Measurements from ENCODE around the gene HERC6. TPM values are rescaled to one million over a fixed set of nuclear protein-coding genes. Genes with fewer than 3 reads are reported as not detected.

Gene HERC6
- total and polyA plus RNA-seq, 9 of the 15 experiments (the other 6 are each of a cell fraction or from before 2014, with no cell fraction given), result 0.01 to 0.68 (median 0.15) TPM

Small RNAs within 50 kb of the gene (small RNA-seq; reads per million reads assigned to genes)
- not detected for gene RF00019

Other genes starting within 250 kb of the HERC6 start
- not detected in 2 replicates for gene ABCG2, start 220.2 kb upstream of the HERC6 start, total RNA-seq (2014; rRNA removed)
- gene ABCG2, start 220.2 kb upstream of the HERC6 start, total RNA-seq (2014; rRNA removed; fragmentation: Illumina TruSeq; extraction: Trizol), result 0.11 and 0.16 TPM in 2 replicates
- 0.11 TPM in 1 of 2 replicates, not detected in the other for gene ABCG2, start 220.2 kb upstream of the HERC6 start, total RNA-seq (2015; rRNA removed; fragmentation: Illumina TruSeq; extraction: Trizol)
- gene ABCG2, start 220.2 kb upstream of the HERC6 start, total RNA-seq (2021), result 0.04 TPM in 1 of 2 replicates, not detected in the other
- 0.01 and 0.36 TPM in 2 replicates for gene ABCG2, start 220.2 kb upstream of the HERC6 start, polyA plus RNA-seq (2011; rRNA removed)
- gene ABCG2, start 220.2 kb upstream of the HERC6 start, polyA plus RNA-seq (2014; fragmentation: Illumina TruSeq; extraction: Trizol), result 0.01 TPM in 1 of 2 replicates, not detected in the other
- gene ABCG2, start 220.2 kb upstream of the HERC6 start, polyA plus RNA-seq (2014; fragmentation: Nextera tagmentation; extraction: Ambion mirVana), result under 1 TPM in 1 of 2 experiments, not detected in 1; 0.03 TPM
- gene ABCG2, start 220.2 kb upstream of the HERC6 start, polyA plus RNA-seq (2014; rRNA removed), result not detected in 2 replicates
- gene PPM1K, start 94.3 kb upstream of the HERC6 start, total RNA-seq (2014; rRNA removed), result 10.5 and 14.5 TPM in 2 replicates
- 18.0 and 19.1 TPM in 2 replicates for gene PPM1K, start 94.3 kb upstream of the HERC6 start, total RNA-seq (2014; rRNA removed; fragmentation: Illumina TruSeq; extraction: Trizol)
- gene PPM1K, start 94.3 kb upstream of the HERC6 start, total RNA-seq (2015; rRNA removed; fragmentation: Illumina TruSeq; extraction: Trizol), result 7.6 and 12.0 TPM in 2 replicates
- 14.0 and 14.1 TPM in 2 replicates for gene PPM1K, start 94.3 kb upstream of the HERC6 start, total RNA-seq (2021)
- 15.0 and 16.5 TPM in 2 replicates for gene PPM1K, start 94.3 kb upstream of the HERC6 start, polyA plus RNA-seq (2011; rRNA removed)
- 8.2 and 8.4 TPM in 2 replicates for gene PPM1K, start 94.3 kb upstream of the HERC6 start, polyA plus RNA-seq (2014; fragmentation: Illumina TruSeq; extraction: Trizol)
- 10 to 100 TPM in 1 of 2 experiments, 1 to 10 TPM in 1; 8.2 to 10.3 TPM for gene PPM1K, start 94.3 kb upstream of the HERC6 start, polyA plus RNA-seq (2014; fragmentation: Nextera tagmentation; extraction: Ambion mirVana)
- 8.9 and 13.0 TPM in 2 replicates for gene PPM1K, start 94.3 kb upstream of the HERC6 start, polyA plus RNA-seq (2014; rRNA removed)
- not detected in 2 replicates for gene HERC5, start 78.3 kb downstream of the HERC6 start, total RNA-seq (2014; rRNA removed)
- not detected in 2 replicates for gene HERC5, start 78.3 kb downstream of the HERC6 start, total RNA-seq (2014; rRNA removed; fragmentation: Illumina TruSeq; extraction: Trizol)
- not detected in 2 replicates for gene HERC5, start 78.3 kb downstream of the HERC6 start, total RNA-seq (2015; rRNA removed; fragmentation: Illumina TruSeq; extraction: Trizol)
- gene HERC5, start 78.3 kb downstream of the HERC6 start, total RNA-seq (2021), result 0.07 and 0.18 TPM in 2 replicates
- not detected in 2 replicates for gene HERC5, start 78.3 kb downstream of the HERC6 start, polyA plus RNA-seq (2011; rRNA removed)
- not detected in 2 replicates for gene HERC5, start 78.3 kb downstream of the HERC6 start, polyA plus RNA-seq (2014; fragmentation: Illumina TruSeq; extraction: Trizol)
- not detected for gene HERC5, start 78.3 kb downstream of the HERC6 start, polyA plus RNA-seq (2014; fragmentation: Nextera tagmentation; extraction: Ambion mirVana)
- gene HERC5, start 78.3 kb downstream of the HERC6 start, polyA plus RNA-seq (2014; rRNA removed), result not detected in 2 replicates
- 158 and 161 TPM in 2 replicates for gene PYURF, start 144.9 kb downstream of the HERC6 start, total RNA-seq (2014; rRNA removed)
- 125 and 139 TPM in 2 replicates for gene PYURF, start 144.9 kb downstream of the HERC6 start, total RNA-seq (2014; rRNA removed; fragmentation: Illumina TruSeq; extraction: Trizol)
- gene PYURF, start 144.9 kb downstream of the HERC6 start, total RNA-seq (2015; rRNA removed; fragmentation: Illumina TruSeq; extraction: Trizol), result 103 and 108 TPM in 2 replicates
- gene PYURF, start 144.9 kb downstream of the HERC6 start, total RNA-seq (2021), result 93.9 and 104 TPM in 2 replicates
- gene PYURF, start 144.9 kb downstream of the HERC6 start, polyA plus RNA-seq (2011; rRNA removed), result 109 and 136 TPM in 2 replicates
- 89.7 and 95.8 TPM in 2 replicates for gene PYURF, start 144.9 kb downstream of the HERC6 start, polyA plus RNA-seq (2014; fragmentation: Illumina TruSeq; extraction: Trizol)
- gene PYURF, start 144.9 kb downstream of the HERC6 start, polyA plus RNA-seq (2014; fragmentation: Nextera tagmentation; extraction: Ambion mirVana), result 10 to 100 TPM; 22.5 to 42.8 TPM
- gene PYURF, start 144.9 kb downstream of the HERC6 start, polyA plus RNA-seq (2014; rRNA removed), result 199 and 229 TPM in 2 replicates
- gene HERC3, start 213.6 kb downstream of the HERC6 start, total RNA-seq (2014; rRNA removed), result 4.4 and 5.4 TPM in 2 replicates
- 8.2 and 9.0 TPM in 2 replicates for gene HERC3, start 213.6 kb downstream of the HERC6 start, total RNA-seq (2014; rRNA removed; fragmentation: Illumina TruSeq; extraction: Trizol)
- 6.9 and 7.6 TPM in 2 replicates for gene HERC3, start 213.6 kb downstream of the HERC6 start, total RNA-seq (2015; rRNA removed; fragmentation: Illumina TruSeq; extraction: Trizol)
- 10.8 and 12.2 TPM in 2 replicates for gene HERC3, start 213.6 kb downstream of the HERC6 start, total RNA-seq (2021)
- gene HERC3, start 213.6 kb downstream of the HERC6 start, polyA plus RNA-seq (2011; rRNA removed), result 12.1 and 13.1 TPM in 2 replicates
- gene HERC3, start 213.6 kb downstream of the HERC6 start, polyA plus RNA-seq (2014; fragmentation: Illumina TruSeq; extraction: Trizol), result 8.8 and 9.5 TPM in 2 replicates
- gene HERC3, start 213.6 kb downstream of the HERC6 start, polyA plus RNA-seq (2014; fragmentation: Nextera tagmentation; extraction: Ambion mirVana), result 1 to 10 TPM; 1.8 to 2.0 TPM
- gene HERC3, start 213.6 kb downstream of the HERC6 start, polyA plus RNA-seq (2014; rRNA removed), result 7.0 and 7.5 TPM in 2 replicates